Omental fat pad (tissue), 4 donors: Measurements from ENCODE around the gene C3orf18. TPM values are rescaled to one million over a fixed set of nuclear protein-coding genes. Genes with fewer than 3 reads are reported as not detected.

Source experiments
- ATAC-seq: fragments of 150-250 bp; one replicate; pipeline ENCODE4 v1.9.1; 2016; ENCODE audit warnings: mild to moderate bottlenecking, moderate library complexity; ENCODE audit not compliant: low FRiP score
- DNase-seq: peaks from one replicate; pipeline ENCODE4 v3.0.0-alpha.2; 2019; ENCODE audit warnings: low spot score
- total RNA-seq, 4 donors: library from RNA; depleted of rRNA; stranded (reverse); fragments of >200 nt; gene quantifications; one replicate each; pipeline ENCODE4 v1.1.0, GENCODE V29; 2016
- TF ChIP-seq, protein P1 (sequence below), 3 donors: fragments of 450-650 bp; IDR thresholded peaks; one replicate each; pipeline ENCODE4 v1.5.1; 2016 to 2017; ENCODE audit warnings: antibody characterized with exemption in 3 of 3, mild to moderate bottlenecking in 3 of 3, moderate library complexity in 2 of 3

C3orf18 gene
- total RNA-seq, 4 donors from 2014 or later, result 4.4 to 11.1 (median 9.2) TPM

DNA sequence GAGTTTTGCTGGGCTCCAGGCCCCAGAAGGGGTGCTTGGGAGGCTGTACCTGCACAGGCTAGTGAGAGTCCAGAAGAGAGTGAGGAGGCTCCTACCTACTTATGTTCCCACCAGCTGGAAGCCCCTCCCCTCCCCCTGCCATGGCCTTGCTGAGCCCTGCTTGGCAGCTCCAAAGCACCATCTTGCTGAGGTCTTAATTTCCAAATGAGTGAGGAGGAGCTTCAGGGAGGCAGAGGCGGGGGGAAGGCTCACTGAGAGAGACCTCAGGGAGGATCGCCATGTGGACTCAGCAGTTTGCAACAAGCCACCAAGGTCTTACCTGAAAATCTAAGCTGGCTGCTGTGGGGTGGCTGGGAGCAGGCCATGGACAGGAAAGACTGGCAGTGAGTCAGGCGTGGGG lies 55.4 kb downstream of the C3orf18 start:
- TF ChIP-seq, protein P1, sequence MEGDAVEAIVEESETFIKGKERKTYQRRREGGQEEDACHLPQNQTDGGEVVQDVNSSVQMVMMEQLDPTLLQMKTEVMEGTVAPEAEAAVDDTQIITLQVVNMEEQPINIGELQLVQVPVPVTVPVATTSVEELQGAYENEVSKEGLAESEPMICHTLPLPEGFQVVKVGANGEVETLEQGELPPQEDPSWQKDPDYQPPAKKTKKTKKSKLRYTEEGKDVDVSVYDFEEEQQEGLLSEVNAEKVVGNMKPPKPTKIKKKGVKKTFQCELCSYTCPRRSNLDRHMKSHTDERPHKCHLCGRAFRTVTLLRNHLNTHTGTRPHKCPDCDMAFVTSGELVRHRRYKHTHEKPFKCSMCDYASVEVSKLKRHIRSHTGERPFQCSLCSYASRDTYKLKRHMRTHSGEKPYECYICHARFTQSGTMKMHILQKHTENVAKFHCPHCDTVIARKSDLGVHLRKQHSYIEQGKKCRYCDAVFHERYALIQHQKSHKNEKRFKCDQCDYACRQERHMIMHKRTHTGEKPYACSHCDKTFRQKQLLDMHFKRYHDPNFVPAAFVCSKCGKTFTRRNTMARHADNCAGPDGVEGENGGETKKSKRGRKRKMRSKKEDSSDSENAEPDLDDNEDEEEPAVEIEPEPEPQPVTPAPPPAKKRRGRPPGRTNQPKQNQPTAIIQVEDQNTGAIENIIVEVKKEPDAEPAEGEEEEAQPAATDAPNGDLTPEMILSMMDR (IDR thresholded peaks at IDR 0.05), result no peak
- DNase-seq (no peak), ATAC-seq (no peak)

DNA sequence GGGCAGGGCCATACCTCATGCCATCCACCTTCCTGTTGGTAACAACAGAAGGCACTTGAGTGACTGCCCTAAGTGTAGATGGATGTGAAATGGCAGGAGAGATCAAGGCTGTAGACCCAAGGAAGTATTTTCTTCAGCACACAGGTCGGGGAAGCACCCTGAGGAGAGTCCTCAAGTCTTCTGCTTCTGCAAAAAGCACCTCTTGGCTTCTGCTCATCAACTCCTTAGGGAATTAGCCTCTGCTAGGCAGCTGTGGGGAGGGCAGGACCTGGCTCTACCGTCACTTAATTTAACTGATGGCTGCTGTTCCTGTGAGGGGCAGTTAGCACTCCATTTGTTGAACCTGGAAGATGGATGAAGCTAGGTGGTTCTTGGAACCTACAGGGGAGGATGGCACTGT lies 57.2 kb downstream of the C3orf18 start:
- TF ChIP-seq, protein P1 (IDR thresholded peaks at IDR 0.05), result no peak
- DNase-seq (no peak), ATAC-seq (no peak)

DNA sequence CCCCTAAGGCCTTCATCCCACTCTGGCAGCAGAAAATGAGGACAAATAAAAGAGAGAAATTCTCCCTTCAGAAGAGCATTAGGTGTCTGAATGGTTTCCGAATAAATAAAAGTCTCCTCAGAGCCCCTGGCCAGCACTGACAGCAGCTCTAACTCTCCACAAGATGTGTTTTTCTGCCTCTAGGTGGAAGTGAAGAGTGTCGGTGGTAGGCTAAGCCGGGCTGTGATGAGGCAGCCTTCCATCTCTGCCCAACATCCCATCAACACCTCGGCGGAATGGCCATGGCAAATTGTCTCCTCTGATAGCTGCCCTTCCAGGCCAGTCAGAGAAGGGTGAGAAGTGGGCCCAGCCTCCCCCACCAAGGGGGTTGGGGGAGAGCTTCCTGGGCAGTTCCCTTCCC lies 57.8 kb downstream of the C3orf18 start:
- TF ChIP-seq, protein P1 (IDR thresholded peaks at IDR 0.05), result no peak

DNA sequence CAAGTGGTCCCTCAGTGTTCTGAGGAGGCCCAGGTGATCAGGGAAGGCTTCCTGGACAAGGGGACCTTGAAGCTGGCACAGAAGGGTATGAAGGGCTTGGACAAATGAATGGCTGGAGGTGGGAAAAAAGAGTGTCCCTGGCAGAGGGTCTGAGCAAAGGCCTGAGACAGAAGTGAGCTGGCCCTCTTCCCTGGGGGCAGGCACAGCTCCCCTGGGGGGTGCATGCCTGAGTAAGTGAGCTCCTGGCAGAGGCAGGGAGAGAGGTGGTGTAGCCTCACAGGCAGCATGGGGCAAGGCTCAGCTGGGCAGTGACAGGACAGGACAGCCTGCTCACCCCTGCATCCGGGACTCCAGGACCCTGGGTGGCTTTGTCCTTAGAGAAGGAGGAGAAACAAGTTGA lies 58.7 kb downstream of the C3orf18 start:
- no peak for ATAC-seq
- TF ChIP-seq, protein P1 (IDR thresholded peaks at IDR 0.05), result no peak
- no peak for DNase-seq

More for the DNA sequence above, 57.8 kb downstream of the C3orf18 start:
- no peak for ATAC-seq
- DNase-seq, result no peak

Other genes starting within 250 kb of the C3orf18 start
- 100 to 1,000 TPM; 106 to 348 (median 175) TPM for gene HYAL2, start 245.0 kb downstream of the C3orf18 start, total RNA-seq
- gene TUSC2, start 239.5 kb downstream of the C3orf18 start, total RNA-seq, result 10 to 100 TPM; 13.7 to 28.8 (median 22.8) TPM
- 10 to 100 TPM; 42.1 to 82.0 (median 53.3) TPM for gene RASSF1, start 226.9 kb downstream of the C3orf18 start, total RNA-seq
- 1 to 10 TPM in 1 of 4 donors, under 1 TPM in 3; 0.28 to 2.1 (median 0.64) TPM for gene ZMYND10, start 222.0 kb downstream of the C3orf18 start, total RNA-seq
- gene NPRL2, start 217.0 kb downstream of the C3orf18 start, total RNA-seq, result 10 to 100 TPM in 3 of 4 donors, 1 to 10 TPM in 1; 9.5 to 22.7 (median 13.9) TPM
- 10 to 100 TPM; 26.4 to 33.7 (median 30.2) TPM for gene CYB561D2, start 216.9 kb downstream of the C3orf18 start, total RNA-seq
- 10 to 100 TPM; 41.5 to 70.6 (median 52.1) TPM for gene TMEM115, start 208.2 kb downstream of the C3orf18 start, total RNA-seq
- 1 to 10 TPM in 1 of 4 donors, under 1 TPM in 3; 0.19 to 3.6 (median 0.94) TPM for gene CACNA2D2, start 64.1 kb downstream of the C3orf18 start, total RNA-seq
- 1 to 10 TPM; 4.8 to 8.3 (median 6.7) TPM for gene HEMK1, start 1.8 kb upstream of the C3orf18 start, total RNA-seq
- 10 to 100 TPM; 10.4 to 27.9 (median 17.9) TPM for gene CISH, start 44.0 kb upstream of the C3orf18 start, total RNA-seq
- gene MAPKAPK3, start 49.4 kb upstream of the C3orf18 start, total RNA-seq, result 10 to 100 TPM; 25.4 to 54.6 (median 41.0) TPM
- gene DOCK3, start 107.2 kb upstream of the C3orf18 start, total RNA-seq, result 1 to 10 TPM in 3 of 4 donors, under 1 TPM in 1; 0.16 to 2.5 (median 1.4) TPM